GM18867 (cell line): ENCODE data around the gene SERPINH1.
"Not testable (repeated sequence)": the region's sequence is repeated elsewhere in the genome, so short reads cannot be mapped to it uniquely, and the experiment has no call there.

Experiments used
- ATAC-seq: cut with Tn5 transposase; IDR thresholded peaks from one replicate; pipeline ENCODE4 v1.9.1; 2021; ENCODE audit warnings: mild to moderate bottlenecking, moderate library complexity; ENCODE audit not compliant: unreplicated experiment

The SERPINH1 gene

DNA sequence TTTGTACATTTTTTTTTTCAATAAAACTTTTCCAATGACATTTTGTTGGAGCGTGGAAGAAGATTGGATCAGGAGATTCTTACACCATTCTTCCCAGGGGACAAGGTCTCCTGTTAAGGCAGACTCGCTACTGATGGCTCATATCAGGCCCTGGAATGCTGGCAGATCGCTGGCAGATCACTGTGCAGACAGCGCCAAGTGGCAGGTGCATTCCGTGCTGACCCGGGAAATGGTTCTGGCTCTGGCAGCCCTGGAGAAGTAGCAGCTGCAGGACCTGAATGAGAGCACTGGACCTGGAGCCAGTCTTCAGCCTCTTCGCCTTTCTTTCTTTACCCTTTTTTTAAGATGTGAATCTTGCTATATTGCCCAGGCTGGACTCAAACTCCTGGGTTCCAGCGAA lies 10.7 kb downstream of the SERPINH1 start:
- ATAC-seq, result no peak

DNA sequence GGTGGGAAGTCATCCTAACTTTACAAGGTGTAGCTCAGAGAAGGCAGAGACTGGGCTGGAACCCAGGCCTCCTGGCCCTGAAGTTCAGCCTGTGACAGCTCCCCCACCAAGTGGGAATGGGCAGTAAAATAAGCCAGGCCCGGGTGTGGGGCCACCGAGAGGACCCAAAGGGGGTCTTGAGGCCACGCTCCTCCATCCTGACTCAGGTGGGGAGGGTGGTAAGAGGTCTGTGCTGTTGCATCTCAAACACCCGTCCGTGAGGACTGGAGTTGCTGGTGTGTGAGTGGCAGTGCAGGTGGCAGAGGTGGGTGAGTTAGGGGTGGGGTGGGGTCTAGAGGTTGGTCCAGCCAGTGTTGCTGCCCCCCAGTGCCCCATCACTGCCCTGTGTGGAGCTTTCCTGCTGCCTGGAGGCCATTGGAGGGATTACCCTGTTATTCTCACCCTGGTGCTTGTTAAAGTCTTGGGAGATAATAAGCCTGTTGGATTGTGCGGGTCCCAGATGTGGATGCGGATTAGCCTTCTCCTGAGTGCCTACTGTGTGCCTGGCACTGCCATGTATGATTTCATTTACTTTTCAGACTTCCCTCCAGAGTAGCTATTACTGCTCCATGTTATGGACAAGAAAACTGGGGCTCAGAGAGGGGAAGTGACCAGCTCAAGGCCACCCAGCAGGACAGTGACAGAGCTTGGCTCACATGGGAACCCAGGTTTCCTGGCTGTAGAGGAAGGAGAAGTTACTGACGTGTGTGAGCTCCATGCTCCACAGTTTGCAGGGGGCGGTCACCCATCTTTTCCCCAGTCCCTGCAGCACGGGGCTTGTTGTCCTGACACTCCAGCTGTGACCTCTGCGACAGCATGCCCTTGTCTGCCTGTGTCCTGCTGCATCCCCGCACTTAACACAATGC lies 12.9 kb downstream of the SERPINH1 start:
- no peak for ATAC-seq

DNA sequence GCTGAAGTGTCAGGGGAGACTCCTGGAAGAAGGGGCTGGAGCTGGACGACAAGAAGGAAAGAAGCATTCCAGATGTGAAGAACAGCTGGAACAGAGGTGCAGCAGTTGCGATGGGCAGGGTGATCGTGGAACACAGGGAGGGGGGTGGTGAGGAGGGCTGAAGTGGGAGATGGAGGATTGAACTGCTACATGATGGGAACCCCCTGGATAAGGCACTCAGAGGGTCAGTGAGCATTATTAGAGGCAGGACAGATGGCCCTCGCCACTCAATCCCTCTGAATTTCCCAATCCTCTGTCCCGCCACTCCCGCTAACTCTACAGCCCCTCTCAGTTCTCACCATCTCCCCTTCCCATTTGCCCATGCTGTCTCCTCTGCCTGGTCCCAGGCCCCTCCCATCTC lies 14.0 kb downstream of the SERPINH1 start:
- ATAC-seq, result no peak

DNA sequence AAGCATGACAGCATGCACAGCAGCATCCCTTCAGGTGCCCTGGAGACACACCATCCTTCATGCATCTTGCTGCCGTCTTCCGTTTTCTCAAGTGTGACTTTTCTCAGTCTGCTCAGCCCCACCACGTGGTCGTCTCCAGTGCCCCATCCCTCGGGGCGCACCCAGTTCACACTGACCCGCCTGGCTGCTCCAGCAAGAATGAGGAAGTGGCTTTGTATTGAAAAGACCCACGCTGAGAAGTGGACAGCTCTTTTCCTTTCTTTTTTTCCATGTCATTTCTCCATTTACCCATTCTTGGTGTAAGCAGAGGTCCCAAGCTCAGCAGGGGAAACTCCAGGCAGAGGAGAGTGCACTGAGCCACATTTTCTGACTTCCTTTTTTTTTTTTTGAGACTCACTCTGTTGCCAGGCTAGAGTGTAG lies 14.5 kb downstream of the SERPINH1 start:
- ATAC-seq, result peak; percentile 75

DNA sequence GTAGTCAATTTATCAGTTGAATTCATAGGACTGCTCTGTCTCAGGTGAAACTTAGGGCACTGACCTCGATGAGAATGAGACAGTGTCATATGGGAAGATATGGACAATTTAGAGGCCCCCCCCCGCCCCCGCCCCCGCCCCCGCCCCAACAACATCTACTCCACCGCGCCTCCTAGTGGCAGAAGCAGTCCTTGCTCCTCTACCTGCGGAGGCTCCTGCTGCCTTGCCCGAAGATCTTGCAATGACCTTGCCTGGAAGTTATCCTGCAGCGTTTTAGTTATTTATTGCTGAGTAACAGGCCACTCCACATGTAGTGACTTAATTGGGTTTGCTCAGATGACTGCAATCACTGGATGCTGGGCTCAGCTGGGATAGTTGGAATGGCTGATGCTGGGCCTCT lies 15.2 kb downstream of the SERPINH1 start:
- no peak for ATAC-seq

DNA sequence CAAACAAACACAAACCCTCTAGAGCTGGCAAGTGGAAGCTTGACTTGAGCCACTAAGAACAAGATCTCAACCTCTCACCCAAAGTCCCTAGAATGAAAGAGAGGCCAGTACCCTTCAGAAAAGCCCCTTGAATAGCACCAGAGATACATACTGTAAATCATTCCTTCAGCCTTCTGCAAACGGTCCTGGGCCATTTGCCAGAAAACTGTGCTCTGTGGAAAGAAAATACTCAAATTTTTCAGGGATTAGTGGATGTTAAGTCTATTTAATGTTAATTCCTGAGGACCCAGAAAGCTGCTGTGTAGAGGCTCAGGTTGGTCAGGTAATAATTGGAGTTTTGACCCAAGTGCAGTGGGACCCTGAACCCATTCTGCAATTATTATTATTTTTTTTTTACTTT lies 16.9 kb downstream of the SERPINH1 start:
- no peak for ATAC-seq

DNA sequence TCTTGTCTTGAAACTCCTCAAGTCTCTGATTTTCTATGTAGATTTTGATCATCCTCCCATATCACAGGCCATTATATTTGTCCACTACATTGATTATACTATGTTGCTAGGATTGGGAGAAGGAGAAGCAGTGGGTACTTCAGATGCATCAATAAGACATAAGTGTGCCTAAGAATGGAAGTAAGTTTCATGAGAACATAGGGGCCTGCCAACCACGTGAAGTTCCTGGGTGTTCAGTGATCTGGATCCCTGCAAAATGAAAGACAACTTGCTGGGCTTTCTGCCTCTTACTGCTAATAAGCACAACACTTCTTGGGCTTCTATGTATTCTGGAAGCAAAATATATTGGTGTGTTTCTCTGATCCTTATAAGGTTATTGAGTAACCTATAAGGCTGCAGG lies 17.8 kb downstream of the SERPINH1 start:
- ATAC-seq, result no peak

DNA sequence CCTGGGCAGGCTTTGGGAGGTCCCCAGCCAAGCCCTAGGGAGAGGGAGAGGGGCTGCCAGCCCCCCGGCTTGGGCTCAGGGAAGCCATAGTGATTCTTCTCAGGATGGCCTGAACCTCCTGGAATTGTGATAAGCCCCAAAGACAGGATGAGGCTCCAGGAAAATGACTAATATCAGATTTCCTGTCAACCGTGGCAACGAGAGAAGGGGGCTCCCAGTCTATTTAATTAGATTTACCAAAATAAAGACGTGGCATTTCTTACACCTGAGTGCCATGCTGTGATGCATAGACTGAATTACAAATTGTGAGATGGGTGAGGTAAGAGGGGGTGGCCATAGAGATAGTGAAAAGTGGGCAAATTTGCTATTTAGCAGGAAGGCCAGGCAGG lies 20.4 kb downstream of the SERPINH1 start:
- no peak for ATAC-seq

DNA sequence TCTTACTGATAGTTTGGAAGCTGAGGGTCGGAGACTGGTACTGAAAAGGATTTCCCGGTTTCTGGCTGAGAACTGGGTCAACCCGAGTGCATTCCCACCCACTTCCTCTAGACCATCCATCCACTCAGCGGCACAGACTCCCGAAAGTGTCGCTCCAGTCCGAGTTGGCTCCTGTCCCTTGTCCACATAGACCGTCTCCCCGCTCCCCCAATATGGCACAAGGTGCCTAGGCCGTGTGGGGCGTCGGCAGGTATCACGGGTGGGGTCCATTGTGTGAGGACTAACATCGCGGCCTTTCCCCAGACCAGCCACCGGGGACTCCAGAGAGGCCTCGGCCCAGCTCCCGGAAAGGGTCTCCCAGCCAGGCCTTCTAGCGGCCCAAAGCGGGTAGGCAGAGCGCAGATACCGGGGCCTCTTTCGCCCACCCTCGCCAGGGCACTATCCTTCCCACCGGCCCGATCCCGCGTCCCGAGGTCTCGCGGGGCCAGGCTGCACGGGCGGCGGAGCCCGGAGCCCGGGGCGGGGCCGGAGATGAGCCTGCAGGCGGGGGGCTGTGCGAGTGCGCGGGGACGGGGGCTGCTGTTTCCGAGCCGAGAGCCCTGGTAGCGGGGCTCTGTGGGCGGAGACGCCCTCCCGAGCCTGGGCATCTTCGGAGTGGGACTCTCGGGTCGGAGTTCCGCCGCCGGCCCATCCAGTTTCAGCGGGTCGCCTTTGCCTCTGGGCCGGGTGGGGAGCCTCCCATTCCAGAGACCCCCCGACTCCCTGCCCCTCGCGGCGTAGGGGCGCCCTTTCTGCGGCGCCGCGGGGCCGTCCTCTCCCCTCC lies 21.1 kb downstream of the SERPINH1 start:
- peak; percentile 87 for ATAC-seq

DNA sequence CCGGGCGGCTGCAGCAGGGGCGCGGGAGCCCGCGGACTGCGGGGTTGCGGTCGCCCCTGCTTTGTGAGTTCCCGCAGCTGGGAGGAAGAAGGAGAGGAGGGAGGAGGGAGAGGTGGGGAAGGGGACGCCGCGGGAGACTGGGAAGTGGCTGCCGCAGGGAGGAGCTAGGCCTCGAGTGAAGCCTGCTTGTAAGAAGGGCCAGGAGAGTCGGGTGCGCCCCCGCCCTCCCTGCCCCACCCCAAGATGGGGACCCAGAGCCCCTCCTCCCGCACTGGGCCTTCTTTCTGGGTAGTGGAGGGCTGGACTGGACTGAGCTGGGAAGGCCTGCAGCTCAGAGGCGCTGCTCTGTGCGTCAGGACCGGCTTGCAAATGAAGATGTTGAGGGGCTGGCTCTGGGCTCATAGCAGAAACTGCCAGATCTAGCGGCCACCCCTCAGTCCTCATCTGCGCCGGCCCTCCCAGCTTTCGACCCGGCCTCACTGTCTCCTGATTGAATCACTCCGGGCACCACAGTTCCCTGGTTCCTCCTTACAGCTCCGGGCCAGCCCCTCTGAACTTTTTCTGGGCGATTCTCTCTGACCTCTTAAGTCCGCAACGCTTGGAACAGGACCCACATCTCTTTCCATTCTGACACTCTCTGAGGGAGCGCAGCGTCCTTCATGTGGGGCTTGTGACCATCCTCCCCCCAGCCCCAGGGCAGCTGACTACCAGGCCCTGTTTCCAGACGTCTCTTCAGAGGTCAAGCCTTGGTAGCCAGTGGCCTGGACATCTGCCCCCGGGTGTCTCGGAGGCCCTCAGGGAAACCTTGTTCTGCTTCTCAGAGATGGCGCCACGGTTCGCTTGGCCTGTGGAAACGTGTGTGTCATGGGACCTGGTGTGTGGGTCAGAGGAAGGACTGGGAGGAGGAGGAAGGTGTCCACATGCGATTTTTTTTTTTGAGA lies 21.9 kb downstream of the SERPINH1 start:
- no peak for ATAC-seq

DNA sequence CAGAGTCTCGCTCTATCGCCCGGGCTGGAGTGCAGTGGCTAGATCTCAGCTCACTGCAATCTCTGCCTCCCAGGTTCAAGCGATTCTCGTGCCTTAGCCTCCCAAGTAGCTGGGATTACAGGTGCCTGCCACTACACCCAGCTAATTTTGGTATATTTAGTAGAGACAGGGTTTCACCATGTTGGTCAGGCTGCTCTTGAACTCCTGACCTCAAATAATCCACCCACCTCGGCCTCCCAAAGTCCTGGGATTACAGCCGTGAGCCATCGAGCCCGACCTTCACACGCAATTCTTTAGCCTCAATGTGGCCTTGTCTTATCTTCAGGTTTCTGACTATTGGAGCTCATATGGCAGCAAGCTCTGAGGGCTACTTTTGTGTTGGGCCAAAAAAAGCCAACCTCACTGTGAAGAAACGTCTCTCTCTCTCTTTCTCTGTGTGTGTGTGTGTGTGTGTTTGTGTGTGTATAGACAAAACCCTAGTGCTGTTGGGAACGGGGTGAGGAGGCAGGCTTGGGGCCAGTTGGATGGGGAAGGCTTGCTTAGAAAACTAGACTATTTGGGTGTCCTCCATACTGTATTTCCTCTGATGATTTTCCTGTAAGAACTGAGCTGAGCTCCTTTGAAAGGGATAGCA lies 22.7 kb downstream of the SERPINH1 start:
- ATAC-seq, result not testable (repeated sequence)

DNA sequence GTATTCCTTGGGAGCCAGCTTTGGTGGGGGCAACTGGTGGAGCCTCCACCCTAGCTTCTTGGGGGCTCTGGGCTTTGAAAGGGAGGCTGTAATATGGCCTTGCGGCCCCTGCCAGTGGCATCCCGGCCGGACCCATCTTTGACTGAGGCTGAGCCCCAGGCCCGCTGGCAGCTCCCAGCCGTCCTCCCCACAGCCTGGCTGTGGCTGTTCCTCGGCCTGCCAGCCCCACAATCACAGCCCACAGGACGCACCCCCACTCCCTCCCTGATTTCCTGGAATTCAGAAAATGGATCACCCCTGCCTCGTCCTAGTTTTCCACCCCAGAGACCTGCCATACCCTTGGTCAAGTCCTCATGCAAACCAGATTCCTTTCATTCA lies 23.2 kb downstream of the SERPINH1 start:
- no peak for ATAC-seq

DNA sequence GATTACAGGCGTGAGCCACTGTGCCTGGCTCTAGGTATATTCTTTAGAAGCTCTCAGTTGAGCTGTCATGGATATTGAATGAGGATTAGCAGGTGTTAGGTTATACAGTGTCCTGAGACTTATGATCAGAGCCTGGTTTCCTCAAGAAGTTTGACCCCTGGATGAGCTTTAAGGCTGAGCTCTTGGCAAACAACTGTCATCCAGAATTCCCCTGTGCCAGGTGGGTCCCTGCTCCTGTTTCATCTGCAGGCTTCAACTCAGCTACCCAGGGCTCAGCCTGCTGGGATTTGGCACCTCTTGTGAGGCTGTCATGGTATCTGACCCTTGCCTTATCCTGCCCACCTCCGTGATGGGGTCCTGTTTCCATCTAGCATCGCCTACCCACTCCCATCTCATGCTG lies 24.3 kb downstream of the SERPINH1 start:
- ATAC-seq, result no peak

DNA sequence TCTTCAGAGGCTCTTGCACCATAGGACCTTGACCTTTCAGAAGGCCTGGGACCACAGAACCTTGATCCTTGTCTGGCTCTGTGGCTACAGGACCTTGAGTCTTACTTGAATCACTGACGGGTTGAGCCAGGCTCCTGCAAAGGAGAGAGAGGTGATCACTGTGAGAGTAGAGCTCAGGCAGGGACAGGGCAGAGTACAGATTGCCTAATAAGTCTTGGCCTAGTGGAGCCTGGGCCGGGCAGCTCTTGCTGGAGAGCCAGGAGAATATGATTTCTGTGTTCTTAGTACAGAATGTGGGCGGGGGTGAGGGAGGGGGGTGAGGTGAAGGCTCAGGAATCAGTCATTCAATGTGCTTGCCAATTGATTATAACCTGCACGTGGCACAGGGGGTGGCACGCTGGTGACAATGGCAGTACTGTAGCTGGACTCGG lies 26.0 kb downstream of the SERPINH1 start:
- no peak for ATAC-seq

DNA sequence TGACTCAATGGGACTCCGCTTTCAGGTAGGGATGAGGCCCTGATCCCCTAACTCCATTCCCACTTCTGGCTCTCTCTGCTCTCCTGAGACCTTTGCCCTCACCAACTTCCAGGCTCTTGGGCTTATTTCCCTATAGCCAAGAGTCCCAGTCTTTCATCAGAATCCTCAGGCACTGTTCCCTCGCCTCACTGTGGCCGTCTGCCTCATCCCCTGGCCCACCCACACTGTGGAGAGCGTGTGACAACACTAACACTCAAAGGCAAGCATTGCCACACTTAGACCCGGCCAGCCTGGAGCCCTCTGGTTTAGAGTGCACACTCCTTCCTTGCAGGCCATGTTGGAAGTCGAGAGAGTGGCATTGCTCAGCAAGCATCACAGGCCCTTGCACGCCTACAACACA lies 27.0 kb downstream of the SERPINH1 start:
- ATAC-seq, result no peak

DNA sequence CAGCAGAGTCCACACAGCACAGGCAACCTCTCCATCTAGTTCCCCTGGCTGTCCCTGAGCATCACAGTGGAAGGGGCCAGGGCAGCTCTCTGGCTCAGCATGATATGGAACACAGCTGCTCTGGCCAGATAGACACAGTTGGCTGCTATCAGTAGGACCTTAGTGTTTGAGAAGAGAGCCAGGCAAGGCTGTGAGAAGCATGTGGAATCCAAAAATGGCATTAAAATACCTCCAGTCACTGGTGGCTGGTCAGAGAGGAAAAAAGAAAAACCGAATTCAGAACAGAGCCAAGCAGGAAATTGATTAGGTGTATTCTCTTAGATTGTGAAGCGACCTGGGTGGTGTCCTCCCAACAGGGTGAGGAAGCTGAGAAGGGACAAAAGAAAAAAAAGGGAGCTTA lies 27.9 kb downstream of the SERPINH1 start:
- ATAC-seq, result no peak

DNA sequence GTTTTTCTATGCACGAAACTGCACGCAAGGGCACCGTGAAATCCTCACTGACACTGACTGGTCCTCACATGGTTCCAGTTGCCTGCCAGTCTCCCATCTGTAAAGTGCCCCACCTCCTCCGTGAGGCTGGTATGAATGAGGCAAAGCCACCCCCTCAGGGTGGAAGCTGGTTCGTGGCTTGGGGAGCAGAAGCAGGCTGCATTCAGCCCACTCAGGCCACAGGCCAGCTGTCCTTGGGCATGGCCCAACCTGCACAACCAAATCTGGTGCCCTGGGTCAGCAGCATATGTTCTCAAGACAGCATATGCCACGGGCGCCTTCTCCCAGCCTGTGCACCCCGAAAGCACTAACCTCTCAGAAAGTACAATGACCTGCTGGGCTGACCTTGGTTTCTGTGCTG lies 29.3 kb downstream of the SERPINH1 start:
- ATAC-seq, result no peak

DNA sequence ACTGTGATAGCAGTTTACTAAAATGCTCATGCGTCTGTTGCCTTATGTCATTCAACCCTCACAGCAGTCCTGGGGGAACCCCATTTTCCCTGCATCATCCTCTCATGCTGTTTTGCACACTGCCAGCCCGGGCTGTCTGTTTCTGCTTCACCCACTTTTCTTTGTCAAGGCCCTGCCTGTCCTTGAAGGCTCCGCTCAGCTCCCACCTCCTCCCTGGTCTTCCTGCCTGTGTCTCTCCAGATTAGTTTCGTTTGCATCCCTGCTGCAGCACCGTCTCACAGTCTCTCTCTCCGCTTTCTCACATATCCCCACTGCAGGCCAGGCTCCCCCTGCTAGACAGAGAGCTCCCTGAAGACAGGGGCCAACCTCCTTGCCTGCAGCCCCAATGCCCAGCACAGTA lies 29.9 kb downstream of the SERPINH1 start:
- ATAC-seq, result no peak

DNA sequence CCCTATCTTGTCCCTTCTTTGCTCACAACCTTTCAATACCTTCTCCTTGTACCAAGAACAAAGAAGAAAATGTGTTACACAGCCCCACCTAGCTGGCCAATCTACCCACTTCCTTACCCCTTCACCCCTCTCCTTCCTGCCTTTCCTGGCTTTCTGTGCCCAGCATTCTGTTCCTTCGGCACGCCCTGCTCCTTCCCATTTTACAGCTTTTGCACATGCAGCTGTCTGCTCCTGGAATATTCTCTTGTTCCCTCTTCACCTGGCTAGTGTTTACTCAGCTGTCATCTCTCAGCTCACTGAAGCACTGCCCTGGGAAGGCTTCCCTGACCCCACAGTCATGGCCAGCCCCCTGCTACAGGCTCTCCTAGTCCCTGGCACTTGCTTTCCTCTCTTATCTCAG lies 30.7 kb downstream of the SERPINH1 start:
- no peak for ATAC-seq

DNA sequence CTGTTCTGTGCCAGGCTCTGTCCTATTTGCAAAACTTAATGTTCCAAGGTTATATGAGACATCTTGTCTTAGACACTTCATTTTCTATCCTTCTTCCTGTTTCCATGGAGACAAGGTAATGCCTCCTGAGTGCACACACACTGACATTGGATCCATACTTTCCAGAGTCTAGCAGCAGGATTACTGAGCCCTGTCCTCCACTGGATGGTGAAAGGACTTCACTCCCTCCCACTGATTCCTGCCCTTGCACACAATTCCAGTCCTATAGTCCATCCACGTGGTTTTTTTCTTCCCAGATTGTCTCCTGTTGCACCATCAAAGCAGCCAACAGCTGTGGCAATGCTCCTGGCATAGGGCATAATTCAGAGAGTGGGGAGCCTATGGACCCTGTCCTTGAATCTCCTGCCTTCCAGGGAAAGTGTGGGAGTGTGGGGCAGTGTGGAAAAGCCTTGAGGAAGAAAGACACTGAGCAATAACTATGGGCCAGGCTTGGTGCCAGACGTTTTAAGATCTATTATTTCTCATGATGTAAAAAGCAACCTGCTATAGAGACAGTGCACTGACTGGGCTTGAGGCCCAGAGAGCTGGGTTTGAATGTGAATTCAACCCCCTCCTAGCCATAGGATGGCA lies 31.3 kb downstream of the SERPINH1 start:
- no peak for ATAC-seq
